ENCODE results near the gene USP47. TPM values are rescaled to one million over a fixed set of nuclear protein-coding genes. Genes with fewer than 3 reads are reported as not detected.

The USP47 gene
- polyA plus RNA-seq, 4 donors = 14.6 to 56.6 (median 20.5) TPM

GRCh38 chr11:11850668-11851067, 8.9 kb downstream of the USP47 start:
- 96 to 98% (median 97%) methylated on average over 3 of the region's 3 CpGs for WGBS, 3 donors
- peaks cover 0 to 14% (median 11%) of the 10 kb centered on the region in 3 donors for H3K4me1 ChIP-seq (ENCODE audit: control insufficient read depth in 3 of 3, insufficient read depth in 2 of 3, low read depth in 1 of 3, low read length in 2 of 3)

GRCh38 chr11:11856638-11857037, 14.9 kb downstream of the USP47 start:
- no peaks in the 10 kb centered on the region for H3K36me3 ChIP-seq (ENCODE audit: control insufficient read depth in 3 of 3, insufficient read depth in 2 of 3, low read depth in 1 of 3, low read length in 3 of 3)
- DNase-seq (no peak), FAIRE-seq (no peak)
- H3K9me3 ChIP-seq (ENCODE audit: control insufficient read depth in 2 of 2, insufficient read depth in 1 of 2, low read depth in 1 of 2, low read length in 1 of 2) = peaks cover 0 to 2% of the 10 kb centered on the region in 2 donors
- H3K4me3 ChIP-seq (ENCODE audit: low read depth in 1 of 3, low read length in 3 of 3) = no peak overlapping the region
- WGBS, 3 donors = 35 to 68% (median 62%) methylated on average over 1 of the region's 1 CpG
- H3K27ac ChIP-seq (ENCODE audit: low read depth in 1 of 3, low read length in 2 of 3) = no peak overlapping the region
- H3K27me3 ChIP-seq (ENCODE audit: control insufficient read depth in 3 of 3, insufficient read depth in 3 of 3, low read length in 3 of 3) = no peaks in the 10 kb centered on the region
- H3K4me1 ChIP-seq (ENCODE audit: control insufficient read depth in 3 of 3, insufficient read depth in 2 of 3, low read depth in 1 of 3, low read length in 2 of 3) = peaks cover 0 to 7% (median 2%) of the 10 kb centered on the region in 3 donors

More at GRCh38 chr11:11850668-11851067, 8.9 kb downstream of the USP47 start:
- Histone ChIP-seq H3K36me3 (ENCODE audit: control insufficient read depth in 3 of 3, insufficient read depth in 2 of 3, low read depth in 1 of 3, low read length in 3 of 3) (no peaks in the 10 kb centered on the region), H3K9me3 (ENCODE audit: control insufficient read depth in 2 of 2, insufficient read depth in 1 of 2, low read depth in 1 of 2, low read length in 1 of 2) (no peaks in the 10 kb centered on the region), H3K4me3 (ENCODE audit: low read depth in 1 of 3, low read length in 3 of 3) (no peak overlapping the region), H3K27ac (ENCODE audit: low read depth in 1 of 3, low read length in 2 of 3) (no peak overlapping the region), H3K27me3 (ENCODE audit: control insufficient read depth in 3 of 3, insufficient read depth in 3 of 3, low read length in 3 of 3) (no peaks in the 10 kb centered on the region)
- DNase-seq = no peak
- no peak for FAIRE-seq

GRCh38 chr11:11857769-11858168, 16.0 kb downstream of the USP47 start:
- Histone ChIP-seq H3K9me3 (ENCODE audit: control insufficient read depth in 2 of 2, insufficient read depth in 1 of 2, low read depth in 1 of 2, low read length in 1 of 2) (peaks cover 0 to 2% of the 10 kb centered on the region in 2 donors), H3K27me3 (ENCODE audit: control insufficient read depth in 3 of 3, insufficient read depth in 3 of 3, low read length in 3 of 3) (no peaks in the 10 kb centered on the region), H3K36me3 (ENCODE audit: control insufficient read depth in 3 of 3, insufficient read depth in 2 of 3, low read depth in 1 of 3, low read length in 3 of 3) (no peaks in the 10 kb centered on the region), H3K4me3 (ENCODE audit: low read depth in 1 of 3, low read length in 3 of 3) (no peak overlapping the region), H3K27ac (ENCODE audit: low read depth in 1 of 3, low read length in 2 of 3) (peak overlapping the region in 1 of 3 donors; percentile 14), H3K4me1 (ENCODE audit: control insufficient read depth in 3 of 3, insufficient read depth in 2 of 3, low read depth in 1 of 3, low read length in 2 of 3) (peaks cover 0 to 7% (median 2%) of the 10 kb centered on the region in 3 donors)
- FAIRE-seq (no peak), DNase-seq (peak in 1 of 2 donors; percentile 23)
- WGBS, 3 donors = 75 to 83% (median 79%) methylated on average over 5 of the region's 5 CpGs

- DNase-seq = no peak
- FAIRE-seq = no peak
- Histone ChIP-seq H3K4me3 (ENCODE audit: low read depth in 1 of 3, low read length in 3 of 3) (no peak overlapping the region), H3K27ac (ENCODE audit: low read depth in 1 of 3, low read length in 2 of 3) (no peak overlapping the region), H3K9me3 (ENCODE audit: control insufficient read depth in 2 of 2, insufficient read depth in 1 of 2, low read depth in 1 of 2, low read length in 1 of 2) (peaks cover 0 to 2% of the 10 kb centered on the region in 2 donors), H3K36me3 (ENCODE audit: control insufficient read depth in 3 of 3, insufficient read depth in 2 of 3, low read depth in 1 of 3, low read length in 3 of 3) (no peaks in the 10 kb centered on the region), H3K4me1 (ENCODE audit: control insufficient read depth in 3 of 3, insufficient read depth in 2 of 3, low read depth in 1 of 3, low read length in 2 of 3) (peaks cover 0 to 7% (median 2%) of the 10 kb centered on the region in 3 donors), H3K27me3 (ENCODE audit: control insufficient read depth in 3 of 3, insufficient read depth in 3 of 3, low read length in 3 of 3) (no peaks in the 10 kb centered on the region)
- 59 to 73% (median 67%) methylated on average over 1 of the region's 1 CpG for WGBS, 3 donors
Observed at GRCh38 chr11:11858676-11859075, 16.9 kb downstream of the USP47 start.

GRCh38 chr11:11860103-11860979, 18.6 kb downstream of the USP47 start:
- DNase-seq = no peak
- no peak overlapping the region for H3K27ac ChIP-seq (ENCODE audit: low read depth in 1 of 3, low read length in 2 of 3)
- no peaks in the 10 kb centered on the region for H3K36me3 ChIP-seq (ENCODE audit: control insufficient read depth in 3 of 3, insufficient read depth in 2 of 3, low read depth in 1 of 3, low read length in 3 of 3)
- H3K4me1 ChIP-seq (ENCODE audit: control insufficient read depth in 3 of 3, insufficient read depth in 2 of 3, low read depth in 1 of 3, low read length in 2 of 3) = peaks cover 0 to 7% (median 2%) of the 10 kb centered on the region in 3 donors
- no peak overlapping the region for H3K4me3 ChIP-seq (ENCODE audit: low read depth in 1 of 3, low read length in 3 of 3)
- peaks cover 0 to 2% of the 10 kb centered on the region in 2 donors for H3K9me3 ChIP-seq (ENCODE audit: control insufficient read depth in 2 of 2, insufficient read depth in 1 of 2, low read depth in 1 of 2, low read length in 1 of 2)
- WGBS, 3 donors = 74 to 78% (median 77%) methylated on average over 12 of the region's 12 CpGs
- no peaks in the 10 kb centered on the region for H3K27me3 ChIP-seq (ENCODE audit: control insufficient read depth in 3 of 3, insufficient read depth in 3 of 3, low read length in 3 of 3)
- FAIRE-seq = no peak

- no peak for FAIRE-seq
- DNase-seq = no peak
- no peaks in the 10 kb centered on the region for H3K27me3 ChIP-seq (ENCODE audit: control insufficient read depth in 3 of 3, insufficient read depth in 3 of 3, low read length in 3 of 3)
- H3K4me3 ChIP-seq (ENCODE audit: low read depth in 1 of 3, low read length in 3 of 3) = no peak overlapping the region
- H3K36me3 ChIP-seq (ENCODE audit: control insufficient read depth in 3 of 3, insufficient read depth in 2 of 3, low read depth in 1 of 3, low read length in 3 of 3) = peaks cover 0 to 3% (median 0%) of the 10 kb centered on the region in 3 donors
- H3K4me1 ChIP-seq (ENCODE audit: control insufficient read depth in 3 of 3, insufficient read depth in 2 of 3, low read depth in 1 of 3, low read length in 2 of 3) = peaks cover 0 to under 1% (median 0%) of the 10 kb centered on the region in 3 donors
- 90 to 95% (median 90%) methylated on average over 2 of the region's 2 CpGs for WGBS, 3 donors
- peaks cover 0 to 9% of the 10 kb centered on the region in 2 donors for H3K9me3 ChIP-seq (ENCODE audit: control insufficient read depth in 2 of 2, insufficient read depth in 1 of 2, low read depth in 1 of 2, low read length in 1 of 2)
- no peak overlapping the region for H3K27ac ChIP-seq (ENCODE audit: low read depth in 1 of 3, low read length in 2 of 3)
Observed at GRCh38 chr11:11862999-11863398, 21.2 kb downstream of the USP47 start.

GRCh38 chr11:11864332-11864731, 22.6 kb downstream of the USP47 start:
- Histone ChIP-seq H3K4me1 (ENCODE audit: control insufficient read depth in 3 of 3, insufficient read depth in 2 of 3, low read depth in 1 of 3, low read length in 2 of 3) (no peaks in the 10 kb centered on the region), H3K4me3 (ENCODE audit: low read depth in 1 of 3, low read length in 3 of 3) (no peak overlapping the region), H3K36me3 (ENCODE audit: control insufficient read depth in 3 of 3, insufficient read depth in 2 of 3, low read depth in 1 of 3, low read length in 3 of 3) (peaks cover 0 to 3% (median 0%) of the 10 kb centered on the region in 3 donors), H3K9me3 (ENCODE audit: control insufficient read depth in 2 of 2, insufficient read depth in 1 of 2, low read depth in 1 of 2, low read length in 1 of 2) (peaks cover 0 to 9% of the 10 kb centered on the region in 2 donors), H3K27ac (ENCODE audit: low read depth in 1 of 3, low read length in 2 of 3) (no peak overlapping the region), H3K27me3 (ENCODE audit: control insufficient read depth in 3 of 3, insufficient read depth in 3 of 3, low read length in 3 of 3) (no peaks in the 10 kb centered on the region)
- WGBS, 3 donors = 85 to 91% (median 87%) methylated on average over 3 of the region's 3 CpGs
- no peak for FAIRE-seq
- DNase-seq = no peak

- peaks cover 0 to 3% (median 0%) of the 10 kb centered on the region in 3 donors for H3K36me3 ChIP-seq (ENCODE audit: control insufficient read depth in 3 of 3, insufficient read depth in 2 of 3, low read depth in 1 of 3, low read length in 3 of 3)
- DNase-seq (no peak), FAIRE-seq (no peak)
- no peak overlapping the region for H3K4me3 ChIP-seq (ENCODE audit: low read depth in 1 of 3, low read length in 3 of 3)
- H3K27me3 ChIP-seq (ENCODE audit: control insufficient read depth in 3 of 3, insufficient read depth in 3 of 3, low read length in 3 of 3) = no peaks in the 10 kb centered on the region
- H3K4me1 ChIP-seq (ENCODE audit: control insufficient read depth in 3 of 3, insufficient read depth in 2 of 3, low read depth in 1 of 3, low read length in 2 of 3) = peaks cover 0 to 2% (median 0%) of the 10 kb centered on the region in 3 donors
- no peak overlapping the region for H3K27ac ChIP-seq (ENCODE audit: low read depth in 1 of 3, low read length in 2 of 3)
- peaks cover 0 to 9% of the 10 kb centered on the region in 2 donors for H3K9me3 ChIP-seq (ENCODE audit: control insufficient read depth in 2 of 2, insufficient read depth in 1 of 2, low read depth in 1 of 2, low read length in 1 of 2)
- 89 to 93% (median 91%) methylated on average over 1 of the region's 1 CpG for WGBS, 3 donors
Observed at GRCh38 chr11:11864803-11865202, 23.0 kb downstream of the USP47 start.

Measured in small intestine (tissue), 7 donors.